IMR-90 (cell line): ENCODE measurements around the gene ADD1. TPM values are rescaled to one million over a fixed set of nuclear protein-coding genes. Genes with fewer than 3 reads are reported as not detected.

Experiments used
- ATAC-seq: fragments of 200-7000 bp; cut with Tn5 transposase; 2 replicates; pipeline ENCODE4 v1.9.1; 2020; ENCODE audit warnings: low read depth, mild to moderate bottlenecking, moderate library complexity
- BruUV-seq: library from RNA; stranded (reverse); fragments of 400-500 nt; replicated peaks from 2 replicates; lab custom pipeline; 2021; lab: Mats Ljungman, UMichigan
- CTCF ChIA-PET: fragments of 300-600 bp; formaldehyde crosslinking; extraction: SDS; loops from one replicate; lab custom pipeline; 2021; ENCODE audit warnings: antibody characterized with exemption; lab: Yijun Ruan, JAX
- POLR2A ChIA-PET: fragments of 300-600 bp; sonication (Branson Sonifier 250); formaldehyde crosslinking; loops from one replicate; lab custom pipeline; 2022; ENCODE audit warnings: antibody characterized with exemption; ENCODE audit not compliant: unreplicated experiment; lab: Charles Lee
- DNase-seq: peaks from one replicate; pipeline ENCODE4 v3.0.0; 2013
- H2AFZ ChIP-seq: replicated peaks from 2 replicates; pipeline ENCODE3; 2013; ENCODE audit warnings: low read length, mild to moderate bottlenecking; ENCODE audit not compliant: poor library complexity
- H2AK5ac ChIP-seq: 2 replicates; pipeline ENCODE4 v1.6.1; 2013; ENCODE audit warnings: low read depth, low read length, inconsistent platforms
- H2AK9ac ChIP-seq: replicated peaks from 2 replicates; pipeline ENCODE3; 2013; ENCODE audit warnings: mild to moderate bottlenecking, low read depth, low read length, moderate library complexity; ENCODE audit not compliant: poor library complexity
- H2BK120ac ChIP-seq: 2 replicates; pipeline ENCODE4 v1.6.1; 2013; ENCODE audit warnings: low read depth, low read length, inconsistent platforms
- H2BK15ac ChIP-seq: 3 replicates; pipeline ENCODE4 v1.6.1; 2013; ENCODE audit warnings: low read depth, low read length, inconsistent platforms
- H2BK20ac ChIP-seq: 2 replicates; pipeline ENCODE4 v1.6.1; 2013; ENCODE audit warnings: low read depth, mild to moderate bottlenecking, inconsistent platforms, low read length, moderate library complexity
- H2BK5ac ChIP-seq: 2 replicates; pipeline ENCODE4 v1.6.1; 2013; ENCODE audit warnings: mild to moderate bottlenecking, low read depth, low read length, inconsistent platforms; ENCODE audit not compliant: poor library complexity, severe bottlenecking
- H3K14ac ChIP-seq: replicated peaks from 2 replicates; pipeline ENCODE4 v1.6.1; 2013; ENCODE audit warnings: low read depth, low read length, inconsistent platforms
- H3K18ac ChIP-seq: 2 replicates; pipeline ENCODE4 v1.6.1; 2013; ENCODE audit warnings: low read depth, low read length, control low read depth
- H3K23ac ChIP-seq: 2 replicates; pipeline ENCODE4 v1.6.1; 2013; ENCODE audit warnings: low read depth, low read length, inconsistent platforms
- H3K27ac ChIP-seq: 2 replicates; pipeline ENCODE4 v1.5.1; 2013; ENCODE audit warnings: mild to moderate bottlenecking, control low read depth, low read length; ENCODE audit not compliant: insufficient read depth
- H3K27me3 ChIP-seq: 2 replicates; pipeline ENCODE4 v1.6.1; 2013; ENCODE audit warnings: low read length; ENCODE audit not compliant: control insufficient read depth, insufficient read depth
- H3K36me3 ChIP-seq: 2 replicates; pipeline ENCODE4 v1.6.1; 2013; ENCODE audit warnings: low read length, mixed read lengths; ENCODE audit not compliant: control insufficient read depth, insufficient read depth
- H3K4ac ChIP-seq: 2 replicates; pipeline ENCODE4 v1.6.1; 2013; ENCODE audit warnings: low read depth, low read length, inconsistent platforms
- H3K4me1 ChIP-seq: 2 replicates; pipeline ENCODE4 v1.6.1; 2013; ENCODE audit warnings: low read length, mixed read lengths; ENCODE audit not compliant: control insufficient read depth, insufficient read depth
- H3K4me2 ChIP-seq: 2 replicates; pipeline ENCODE4 v1.6.1; 2013; ENCODE audit warnings: low read depth, mild to moderate bottlenecking, control low read depth, low read length, moderate library complexity
- H3K4me3 ChIP-seq: 2 replicates; pipeline ENCODE4 v1.5.1; 2013; ENCODE audit warnings: low read depth, mild to moderate bottlenecking, control low read depth, low read length, moderate library complexity; ENCODE audit not compliant: insufficient read depth
- H3K56ac ChIP-seq: 2 replicates; pipeline ENCODE4 v1.6.1; 2013; ENCODE audit warnings: low read length, inconsistent platforms; ENCODE audit not compliant: insufficient read depth; ENCODE audit errors: extremely low read depth
- H3K79me1 ChIP-seq, 2 experiments: 2 replicates each; pipeline ENCODE4 v1.6.1; 2013; ENCODE audit warnings: low read length in 2 of 2, inconsistent platforms in 1 of 2, low read depth in 1 of 2
- H3K9ac ChIP-seq: 2 replicates; pipeline ENCODE4 v1.6.1; 2013; ENCODE audit warnings: low read depth, low read length, control low read depth
- H3K9me1 ChIP-seq: 2 replicates; pipeline ENCODE4 v1.6.1; 2013; ENCODE audit warnings: low read length, inconsistent platforms; ENCODE audit not compliant: insufficient read depth
- H3K9me3 ChIP-seq: 2 replicates; pipeline ENCODE4 v1.6.1; 2013; ENCODE audit warnings: low read length; ENCODE audit not compliant: control insufficient read depth, insufficient read depth
- H4K20me1 ChIP-seq: 2 replicates; pipeline ENCODE4 v1.6.1; 2013; ENCODE audit warnings: low read length, inconsistent platforms; ENCODE audit not compliant: insufficient read depth
- H4K5ac ChIP-seq: 2 replicates; pipeline ENCODE4 v1.6.1; 2013; ENCODE audit warnings: mild to moderate bottlenecking, low read depth, low read length, control low read depth
- H4K8ac ChIP-seq, 2 experiments: 2 replicates each; pipeline ENCODE4 v1.6.1; 2013; ENCODE audit warnings: low read depth in 2 of 2, low read length in 2 of 2, control low read depth in 1 of 2, inconsistent platforms in 1 of 2
- H4K91ac ChIP-seq: 2 replicates; pipeline ENCODE4 v1.6.1; 2013; ENCODE audit warnings: low read depth, low read length, inconsistent platforms; ENCODE audit not compliant: insufficient read depth
- BHLHE40 ChIP-seq: fragments of 150-350 bp; IDR thresholded peaks from 2 replicates; pipeline ENCODE4 v1.6.1; 2016; ENCODE audit warnings: mild to moderate bottlenecking, low read depth, low read length
- MAFK ChIP-seq: IDR thresholded peaks from 2 replicates; pipeline ENCODE4 v1.6.1; 2012; ENCODE audit warnings: low read depth, low read length, improper control_type of control experiment
- MXI1 ChIP-seq: IDR thresholded peaks from 2 replicates; pipeline ENCODE4 v1.6.1; 2012; ENCODE audit warnings: low read depth, mild to moderate bottlenecking, low read length, moderate library complexity, borderline replicate concordance
- POLR2A ChIP-seq: IDR thresholded peaks from 2 replicates; pipeline ENCODE4 v1.6.1; 2012; ENCODE audit warnings: mild to moderate bottlenecking, low read depth, low read length
- RAD21 ChIP-seq: IDR thresholded peaks from 2 replicates; pipeline ENCODE4 v1.6.1; 2012; ENCODE audit warnings: low read length, improper control_type of control experiment
- SMC3 ChIP-seq: fragments of 150-350 bp; IDR thresholded peaks from 2 replicates; pipeline ENCODE4 v1.6.1; 2016; ENCODE audit warnings: low read depth, mild to moderate bottlenecking, antibody characterized with exemption, low read length, moderate library complexity
- WGBS, 2 experiments: methylation state at CpG; one replicate each; pipeline versions ENCODE4 v1.1.5 to v1.1.7; 2013; ENCODE audit warnings: missing lambda C conversion rate in 2 of 2; ENCODE audit not compliant: insufficient read length in 1 of 2; ENCODE audit errors: extremely low coverage in 2 of 2; 5-methylcytosine and 5-hydroxymethylcytosine counted together
- dilution Hi-C: fragments of 300-500 bp; cut with HindIII; formaldehyde crosslinking; loops from one replicate; pipeline ENCODE4 v1.14.3; 2018; ENCODE audit warnings: low sequenced_read_pairs; ENCODE audit not compliant: unreplicated experiment
- in situ Hi-C: fragments of 300-500 bp; cut with MboI; formaldehyde crosslinking; loops from 3 replicates; pipeline ENCODE4 v1.14.3; 2019; ENCODE audit warnings: low sequenced_read_pairs, inconsistent platforms, mixed read lengths
- intact Hi-C: fragments of 100-400 bp; cut with micrococcal nuclease; formaldehyde crosslinking; loops from 2 replicates; pipeline ENCODE4 v1.10.0; 2022
- polyA plus RNA-seq, 3 experiments: library from polyadenylated mRNA; depleted of rRNA; stranded (reverse); fragments of >200 nt; gene quantifications; 2 replicates each; pipeline ENCODE4 v1.2.3, GENCODE V29; 2012; ENCODE audit warnings: low replicate concordance in 1 of 3
- total RNA-seq: library from RNA; depleted of rRNA; stranded (reverse); fragments of >200 nt; gene quantifications from 2 replicates; pipeline ENCODE4 v1.2.3, GENCODE V29; 2012

Gene ADD1
- total and polyA plus RNA-seq, 2 of the 4 experiments (the other 2 are of a cell fraction): 122 to 215 TPM

- Histone ChIP-seq H3K4ac (no peak overlapping the region), H3K36me3 (peaks cover 79% of the 10 kb centered on the region), H3K9me3 (no peaks in the 10 kb centered on the region), H4K20me1 (peaks cover 6% of the 10 kb centered on the region), H3K56ac (no peak overlapping the region), H3K14ac (no peak overlapping the region), H3K9ac (no peak overlapping the region), H4K8ac (no peak overlapping the region), H3K4me2 (no peak overlapping the region), H3K23ac (no peak overlapping the region), H2BK20ac (no peak overlapping the region), H3K4me1 (no peaks in the 10 kb centered on the region), H2BK15ac (no peak overlapping the region), H2BK120ac (no peak overlapping the region), H3K27ac (no peak overlapping the region), H2AK5ac (no peak overlapping the region), H4K91ac (no peak overlapping the region), H3K27me3 (no peaks in the 10 kb centered on the region), H3K18ac (no peak overlapping the region), H3K4me3 (no peak overlapping the region), H2AK9ac (no peak overlapping the region), H3K9me1 (peaks cover 12% of the 10 kb centered on the region), H4K5ac (no peak overlapping the region), H2BK5ac (no peak overlapping the region), H3K79me1 (peaks cover 5 to 16% of the 10 kb centered on the region in 2 experiments; a peak in 2 of 4 replicates), H2AFZ (no peak overlapping the region)
- ATAC-seq (no peak), DNase-seq (no peak)
- ChIA-PET POLR2A (no interaction called here), CTCF (no interaction called here)
- in situ Hi-C loops: no loop called here
- no peak for TF ChIP-seq POLR2A
- no peak for TF ChIP-seq SMC3
- no peak for TF ChIP-seq BHLHE40
- TF ChIP-seq RAD21: no peak
- TF ChIP-seq MXI1: no peak
- no peak for TF ChIP-seq MAFK
- dilution Hi-C loops: no loop called here
- BruUV-seq: no TSS peak
- 93% methylated on average over 20 of the region's 37 CpGs; no CpG with 5 or more reads in 1 of the 2 experiments for WGBS, 2 experiments
- intact Hi-C loops: no loop called here
Observed at GRCh38 chr4:2830632-2831610, 12.7 kb upstream of the ADD1 start.
